HG03575 (cell line): ENCODE results near the gene MYLK2.

Experiments
- ATAC-seq: cut with Tn5 transposase; IDR thresholded peaks from one replicate; pipeline ENCODE4 v1.9.1; 2021; ENCODE audit not compliant: unreplicated experiment, insufficient number of reproducible peaks, low FRiP score; ENCODE audit errors: extremely low read depth

Gene MYLK2

DNA sequence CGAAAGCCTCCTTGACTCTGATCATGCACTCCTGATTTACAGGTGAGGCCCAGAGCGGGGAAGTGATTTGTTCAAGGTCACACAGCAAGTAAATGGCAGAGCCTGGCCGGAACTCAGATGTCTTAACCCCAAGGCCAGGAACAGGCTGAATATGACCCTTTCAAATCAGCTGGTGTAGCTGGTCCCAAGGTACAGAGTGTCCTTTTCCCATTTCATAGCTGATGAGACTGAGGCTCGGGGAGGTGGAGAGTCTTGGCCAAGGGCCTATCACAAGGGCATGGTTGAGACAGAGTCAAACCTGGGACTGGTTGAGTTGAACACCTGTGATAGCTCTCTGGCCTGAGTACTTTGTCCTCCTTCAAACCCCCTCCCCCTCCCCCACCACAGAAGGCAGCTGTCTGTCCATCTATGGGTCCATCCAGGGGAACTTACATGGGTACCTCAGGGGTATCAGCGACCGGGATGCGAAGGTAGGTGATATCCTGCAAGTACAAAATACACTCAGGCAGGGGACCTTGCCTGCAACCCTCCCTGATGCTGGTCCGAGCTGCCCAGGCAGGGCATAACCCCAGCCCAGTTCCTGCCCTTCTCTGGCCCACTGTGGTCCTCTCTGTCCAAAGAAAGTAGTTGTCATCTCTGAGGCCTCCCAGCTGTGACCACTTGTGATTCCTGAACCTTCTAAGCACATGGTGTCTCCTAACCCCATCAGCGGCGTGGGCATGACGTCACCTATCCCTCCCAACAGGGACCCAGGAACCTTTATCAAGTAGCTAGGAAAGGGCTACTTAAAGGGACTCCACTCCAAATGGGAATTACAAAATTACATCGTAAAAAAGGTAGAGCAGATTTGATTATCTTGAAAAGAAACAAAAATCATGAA, 45.6 kb downstream of the MYLK2 start:
- no peak for ATAC-seq

DNA sequence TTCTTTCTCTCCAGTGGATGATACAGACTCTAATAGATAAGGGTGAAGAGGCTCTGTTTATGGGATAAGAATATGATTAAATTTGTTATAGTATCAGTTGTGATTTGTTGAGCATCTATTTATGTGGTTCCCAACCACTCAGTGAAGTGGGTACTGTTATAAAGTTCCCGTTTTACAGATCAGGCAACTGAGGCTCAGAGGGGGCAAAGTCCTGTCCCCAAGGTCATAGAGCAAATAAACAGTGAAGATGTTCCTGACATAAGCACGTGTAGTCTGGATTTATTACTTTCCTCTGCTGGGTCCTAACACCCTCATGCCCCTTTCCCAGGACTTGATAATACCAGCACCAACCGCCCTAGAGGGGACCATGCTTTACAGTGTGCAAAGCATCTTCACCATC, 47.1 kb downstream of the MYLK2 start:
- no peak for ATAC-seq

DNA sequence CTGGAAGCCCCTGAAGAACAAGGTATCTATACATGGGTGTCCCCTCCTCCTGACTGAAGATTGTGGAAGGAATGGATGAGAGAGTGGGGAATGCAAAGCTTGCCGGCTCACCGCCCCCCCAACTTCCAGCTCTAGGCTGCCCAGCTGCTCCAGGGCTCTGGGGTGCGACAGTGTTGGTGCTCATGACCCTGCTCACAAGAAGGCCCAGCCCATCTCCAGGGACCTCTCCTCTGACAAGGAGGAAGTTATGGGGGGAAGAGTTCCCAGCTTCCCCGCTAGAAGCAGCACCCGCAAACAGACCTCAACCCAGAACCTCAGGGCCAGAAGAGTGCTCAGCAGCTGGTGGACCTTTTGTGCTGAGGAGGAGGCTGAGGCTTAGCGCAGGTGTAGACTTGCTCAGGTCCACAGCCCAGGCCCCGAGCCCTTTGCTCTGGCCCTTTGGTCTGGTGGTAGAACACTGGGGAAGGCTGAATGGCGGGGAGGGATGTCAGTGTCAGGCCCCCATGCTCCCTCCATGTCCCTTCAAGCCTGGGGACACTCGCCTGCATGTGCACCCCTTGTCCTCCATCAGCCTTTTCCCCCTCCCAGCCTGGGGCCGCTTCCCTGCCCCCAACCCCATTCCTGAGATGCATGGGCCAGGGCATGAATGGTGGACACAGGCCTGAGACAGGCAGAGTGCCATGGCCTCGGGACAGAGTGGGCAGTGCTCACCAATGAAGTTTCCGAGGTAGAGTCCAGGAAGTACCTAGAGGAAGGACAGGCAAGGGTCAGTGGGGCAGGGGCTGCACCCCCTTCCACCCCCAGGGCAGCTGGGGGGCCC, 49.9 kb downstream of the MYLK2 start:
- no peak for ATAC-seq

DNA sequence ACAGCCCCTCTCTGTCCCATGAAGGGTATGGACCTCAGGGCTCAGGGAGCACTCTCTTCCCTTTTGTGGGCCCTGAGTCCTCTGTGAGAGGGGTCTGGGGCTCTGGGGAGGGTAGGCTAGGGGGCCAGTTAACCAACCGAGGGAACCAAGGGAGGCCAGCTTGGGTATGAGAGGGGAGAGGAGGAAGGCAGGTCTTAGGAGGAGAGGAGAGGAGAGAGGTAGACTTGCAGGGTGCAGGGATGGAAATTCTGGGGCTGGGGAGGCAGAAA, 50.5 kb downstream of the MYLK2 start:
- no peak for ATAC-seq

DNA sequence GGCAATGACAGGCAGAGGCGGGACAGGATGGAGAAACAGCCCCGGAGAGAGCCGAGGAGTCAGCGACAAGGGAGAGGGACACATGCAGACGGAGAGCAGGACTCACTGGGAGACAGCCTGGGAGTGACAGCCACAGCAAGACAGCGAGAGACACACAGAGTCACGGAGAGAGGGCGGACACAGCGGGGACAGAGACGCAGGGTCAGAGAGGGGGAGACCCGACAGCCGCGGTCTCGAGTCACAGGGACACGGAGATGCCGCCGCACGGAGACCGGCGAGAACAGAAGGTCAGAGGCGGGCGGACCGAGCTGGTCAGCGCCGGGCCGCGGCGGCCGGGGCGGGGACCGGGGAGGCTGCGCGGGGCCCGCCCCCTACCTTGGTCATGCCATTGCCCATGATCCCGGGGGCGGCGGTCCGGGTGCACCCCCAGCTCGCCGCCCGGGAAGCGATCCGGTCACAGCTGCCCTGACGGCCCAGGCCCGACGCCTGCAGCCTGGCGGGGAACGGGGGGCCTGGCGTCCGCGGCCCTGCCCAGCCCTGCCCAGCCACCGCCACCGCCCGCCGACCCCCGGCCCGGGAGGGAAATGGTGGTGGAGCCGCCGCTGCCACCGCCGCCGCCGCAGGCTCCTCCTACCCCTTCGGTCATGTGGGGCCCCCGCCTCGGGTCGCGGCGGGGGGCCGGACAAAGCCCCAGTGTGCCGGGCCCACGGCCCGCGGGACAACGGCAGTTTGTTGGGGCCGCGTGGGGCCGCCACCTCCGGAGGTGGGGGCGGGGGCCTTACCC, 51.0 kb downstream of the MYLK2 start, which contains the start of the genes DUSP15 and TTLL9:
DUSP15 (minus strand) TSS at position 586 of the 784 bp plus-strand sequence; CDS start at position 396, 190 bp downstream.
TTLL9 (plus strand) TSS at position 693 of the 784 bp plus-strand sequence. CDS start 493 bp downstream, outside the sequence.
- ATAC-seq: no peak

DNA sequence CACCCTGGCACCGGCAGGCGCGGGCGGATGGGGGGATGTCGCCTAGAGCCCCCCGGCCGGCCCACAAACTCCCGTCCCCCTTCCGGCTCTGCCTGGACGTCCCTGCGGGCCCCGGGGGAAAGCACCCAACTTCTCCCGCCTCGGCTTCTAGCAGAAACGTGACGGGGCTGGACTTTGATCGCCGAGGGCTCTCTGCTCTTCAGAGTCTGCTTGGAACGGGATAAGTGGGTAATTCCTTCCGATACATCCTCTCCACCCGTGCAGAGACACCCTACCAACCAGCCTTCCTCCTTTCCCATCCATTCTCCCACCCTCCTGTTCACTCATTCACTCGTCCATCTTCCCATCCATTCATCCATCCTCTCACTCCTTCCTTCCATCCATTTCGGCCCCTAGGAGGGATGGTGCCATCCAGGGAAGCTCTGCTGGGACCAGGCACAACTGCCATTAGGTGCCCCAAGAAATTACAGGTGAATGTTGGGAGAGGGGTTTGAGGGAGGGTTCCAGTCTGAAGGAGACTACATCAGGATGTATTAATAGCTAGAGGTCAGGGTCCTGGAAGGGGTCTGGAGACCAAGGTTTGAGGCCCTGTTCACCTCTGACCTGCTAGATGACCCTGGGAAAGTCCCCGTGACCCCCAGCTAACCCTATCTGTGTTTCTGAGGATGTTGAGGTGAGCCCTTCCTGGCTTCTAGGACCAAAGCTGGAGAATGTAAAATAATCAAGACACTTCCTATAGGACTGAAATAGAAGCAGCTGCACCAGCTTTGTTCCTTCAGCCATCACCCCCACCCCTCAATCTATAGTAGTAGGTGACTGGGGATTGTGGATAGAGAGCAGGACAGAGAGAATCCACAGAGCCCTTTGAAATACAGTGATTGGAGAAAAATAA, 51.8 kb downstream of the MYLK2 start:
- ATAC-seq: no peak

DNA sequence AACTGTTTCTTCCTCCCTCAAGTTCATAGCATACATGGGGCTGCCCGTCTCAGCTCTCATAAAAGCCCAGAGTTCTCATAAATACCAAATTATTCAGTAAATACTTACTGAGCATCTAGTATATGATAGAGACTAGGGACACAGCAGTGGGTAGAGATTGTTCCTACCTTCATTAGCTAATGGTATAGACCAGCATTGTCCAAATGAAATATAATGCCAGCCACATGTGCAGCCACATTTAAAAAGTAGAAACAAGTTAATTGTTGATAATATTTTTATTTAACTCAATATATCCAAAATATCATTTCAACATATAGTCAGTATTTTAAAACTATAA, 52.4 kb downstream of the MYLK2 start:
- no peak for ATAC-seq

DNA sequence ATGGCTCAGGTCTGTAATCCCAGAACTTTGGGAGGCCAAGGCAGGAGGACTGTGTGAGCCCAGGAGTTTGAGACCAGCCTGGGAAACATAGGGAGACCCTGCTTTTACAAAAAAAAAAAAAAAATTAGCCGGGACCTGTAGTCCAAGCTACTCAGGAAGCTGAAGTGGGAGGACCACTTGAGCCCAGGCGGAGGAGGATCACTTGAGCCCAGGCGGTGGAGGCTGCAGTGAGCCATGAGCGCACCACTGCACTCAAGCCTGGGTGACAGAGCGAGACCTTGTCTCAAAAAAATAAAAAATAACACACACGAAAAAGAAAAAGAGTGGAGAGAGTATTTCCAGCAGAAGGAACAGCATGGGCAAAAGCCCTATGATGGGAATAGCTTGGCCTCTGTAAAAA, 53.2 kb downstream of the MYLK2 start:
- ATAC-seq: no peak

DNA sequence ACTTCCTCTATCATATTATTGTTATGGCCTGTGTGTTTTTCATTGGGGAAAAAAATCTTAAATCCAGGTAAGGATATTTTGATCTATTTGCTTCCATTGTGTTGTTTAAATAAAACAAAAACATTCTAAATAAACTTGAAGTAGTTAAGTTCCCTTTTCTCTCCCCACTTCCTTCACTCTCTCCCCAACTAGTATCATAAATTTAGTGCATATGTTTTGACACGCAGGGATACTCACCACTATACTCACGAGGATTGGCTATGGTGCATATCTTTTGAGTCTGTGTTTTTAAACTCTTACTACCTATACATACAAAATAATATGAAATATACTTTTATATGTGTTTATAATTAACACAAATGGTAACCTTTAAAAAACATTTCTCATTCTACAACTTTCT, 56.5 kb downstream of the MYLK2 start:
- no peak for ATAC-seq

DNA sequence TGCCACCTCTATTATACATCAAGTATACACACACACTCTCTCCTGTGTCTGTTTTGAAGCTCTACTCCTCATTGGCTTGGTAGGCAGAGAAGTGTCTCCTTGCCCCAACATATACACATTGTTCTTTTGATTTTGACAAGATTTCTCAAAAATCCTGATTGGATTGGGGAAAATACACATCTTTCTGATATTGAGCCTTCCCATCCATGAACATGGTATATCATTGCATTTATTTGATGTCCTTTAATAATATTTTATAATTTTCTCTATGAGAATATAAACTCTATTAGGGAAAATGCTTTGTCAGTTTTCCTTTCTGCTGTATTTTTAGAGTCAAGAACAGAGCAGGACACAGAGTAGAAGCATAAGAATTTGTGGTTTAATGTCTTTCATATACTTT, 58.5 kb downstream of the MYLK2 start:
- ATAC-seq: no peak

DNA sequence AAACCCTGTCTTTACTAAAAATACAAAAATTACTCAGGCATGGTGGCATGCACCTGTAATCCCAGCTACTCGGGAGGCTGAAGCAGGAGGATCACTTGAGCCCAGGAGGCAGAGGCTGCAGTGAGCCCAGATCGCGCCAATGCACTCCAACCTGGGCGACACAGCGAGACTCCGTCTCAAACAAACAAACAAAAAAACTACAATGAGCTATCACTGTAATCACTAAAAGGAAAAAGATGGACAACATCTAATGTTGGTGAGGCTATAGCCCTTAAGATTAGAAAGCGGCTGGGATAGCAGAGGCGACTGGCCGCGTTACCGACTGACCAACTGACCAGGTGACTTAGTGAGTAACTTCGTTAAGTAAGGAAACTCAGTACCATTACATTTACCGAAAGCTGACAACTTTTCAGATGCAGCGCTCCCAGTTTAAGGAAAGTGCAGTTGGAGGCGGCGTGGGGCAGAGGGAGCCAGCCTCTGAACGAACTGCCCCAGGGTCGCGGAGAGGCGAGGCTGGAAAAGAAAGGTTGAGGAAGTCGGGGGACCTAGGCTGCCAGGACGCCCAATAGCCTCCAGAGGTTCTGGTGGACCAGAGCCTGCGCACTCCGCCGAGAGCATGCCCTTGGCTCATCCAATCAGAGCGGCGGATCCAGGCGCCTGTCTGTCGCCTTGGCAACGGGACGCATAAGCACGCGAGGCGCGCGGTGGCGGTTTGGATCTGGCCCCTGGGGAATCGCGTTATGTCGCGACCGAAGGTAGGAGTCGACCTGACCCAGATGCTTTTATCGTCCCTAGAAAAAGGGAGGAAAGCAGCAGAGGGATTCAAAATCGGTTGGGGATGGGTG, 60.2 kb downstream of the MYLK2 start:
- ATAC-seq: no peak

DNA sequence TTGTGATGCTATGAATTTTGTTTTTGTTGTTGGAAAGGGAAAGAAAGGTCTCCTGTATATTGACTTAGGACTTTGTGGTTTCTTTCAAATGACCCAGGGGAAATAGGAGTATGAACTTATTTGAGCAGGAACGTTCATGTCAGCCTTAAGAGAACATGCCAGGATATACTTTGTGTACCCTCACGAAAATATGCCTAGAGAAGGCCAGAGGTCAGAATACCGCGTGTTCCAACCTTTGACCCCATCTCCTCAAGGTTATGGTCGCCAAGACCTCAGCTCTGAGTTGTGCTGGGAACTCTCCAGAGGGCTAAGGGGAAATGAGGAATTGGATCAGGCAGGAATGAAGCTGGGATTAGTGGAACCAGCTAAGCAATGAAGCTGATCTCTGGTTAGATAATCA, 62.8 kb downstream of the MYLK2 start:
- ATAC-seq: no peak

DNA sequence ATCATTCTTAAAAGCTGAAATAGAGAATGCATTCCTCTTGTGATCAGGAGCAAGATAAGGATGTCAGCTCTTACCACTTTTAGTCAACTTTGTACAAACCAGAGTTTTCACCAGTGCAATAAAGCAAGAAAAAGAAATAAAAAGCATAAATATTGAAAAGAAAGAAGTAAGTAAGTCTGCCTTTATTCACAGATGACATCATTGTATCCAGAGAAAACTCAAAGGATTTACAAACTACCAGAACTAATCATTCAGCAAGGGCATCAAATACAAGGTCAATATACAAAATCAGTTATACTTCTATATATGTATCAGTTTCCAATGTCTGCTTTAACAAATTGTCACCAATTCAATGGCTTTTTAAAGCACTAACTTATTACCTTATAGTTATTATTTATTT, 64.7 kb downstream of the MYLK2 start:
- ATAC-seq: no peak
